GM10847 (cell line): ENCODE measurements around the gene GRPR.

Source experiments
- POLR2A ChIP-seq: IDR thresholded peaks from 2 replicates; pipeline ENCODE4 v1.6.1; 2011; ENCODE audit not compliant: insufficient read length; ENCODE audit errors: extremely low read depth

GRPR gene

DNA sequence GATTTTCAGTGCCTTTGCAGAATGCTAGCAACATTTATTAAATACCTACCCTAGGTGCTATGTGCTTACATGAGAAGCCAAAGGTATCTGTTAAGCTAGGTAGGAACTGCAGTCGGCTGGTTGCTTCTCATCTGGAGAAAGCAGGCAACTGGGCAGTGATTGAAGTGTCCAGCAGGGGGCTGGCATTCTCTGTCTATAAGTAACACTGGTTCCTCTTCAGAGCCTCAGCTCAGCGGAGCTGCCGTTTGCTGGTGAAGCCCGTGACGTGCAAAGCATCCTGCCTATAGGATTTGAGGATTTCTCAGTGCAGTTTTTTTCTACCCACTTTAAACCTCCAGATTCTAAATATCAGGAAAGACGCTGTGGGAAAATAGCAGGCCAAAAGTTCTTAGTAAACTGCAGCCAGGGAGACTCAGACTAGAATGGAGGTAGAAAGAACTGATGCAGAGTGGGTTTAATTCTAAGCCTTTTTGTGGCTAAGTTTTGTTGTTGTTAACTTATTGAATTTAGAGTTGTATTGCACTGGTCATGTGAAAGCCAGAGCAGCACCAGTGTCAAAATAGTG lies at the start of gene GRPR:
Gene GRPR (plus strand): TSS at position 344 of the 565 bp plus-strand sequence. CDS start 389 bp downstream, outside the sequence.
- no peak for TF ChIP-seq POLR2A

DNA sequence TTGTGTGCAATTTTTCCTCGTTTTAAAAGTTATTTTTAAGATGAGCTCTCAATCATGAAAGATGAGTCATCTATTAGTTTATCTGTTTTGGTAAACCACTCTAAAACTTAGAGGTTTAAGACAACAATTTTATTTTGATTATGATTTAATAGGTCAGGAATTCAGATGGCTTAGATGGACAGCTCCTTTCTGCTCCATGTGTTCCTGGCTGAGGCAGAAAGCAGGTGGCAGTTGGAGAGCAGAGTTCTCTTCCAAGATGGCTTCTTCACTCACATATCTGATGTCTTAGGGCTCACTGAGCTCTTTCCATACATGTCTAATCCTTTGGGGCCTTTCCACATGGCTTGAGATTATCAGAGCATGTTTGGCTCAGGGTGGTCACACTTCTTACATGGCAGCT lies 48.3 kb upstream of the GRPR start:
- no peak for TF ChIP-seq POLR2A

DNA sequence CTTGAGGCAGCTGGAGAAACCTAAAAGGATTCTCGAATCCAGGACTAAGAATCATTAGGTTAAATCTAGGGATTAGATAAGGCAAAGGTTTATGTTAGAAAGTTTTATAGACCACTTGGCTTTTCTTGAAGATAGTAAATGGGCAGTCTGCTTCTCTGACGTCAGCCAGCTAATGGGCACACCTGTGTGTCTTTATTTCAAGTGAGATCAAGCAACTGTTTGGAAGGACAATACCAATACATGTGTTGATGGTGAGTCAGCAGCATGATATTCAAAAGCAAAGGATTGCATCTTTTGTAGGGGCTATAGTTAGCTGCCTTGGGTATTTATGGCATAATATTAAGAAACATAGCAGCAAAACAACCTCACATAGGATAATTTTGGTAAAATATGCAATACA lies 46.5 kb upstream of the GRPR start:
- no peak for TF ChIP-seq POLR2A

DNA sequence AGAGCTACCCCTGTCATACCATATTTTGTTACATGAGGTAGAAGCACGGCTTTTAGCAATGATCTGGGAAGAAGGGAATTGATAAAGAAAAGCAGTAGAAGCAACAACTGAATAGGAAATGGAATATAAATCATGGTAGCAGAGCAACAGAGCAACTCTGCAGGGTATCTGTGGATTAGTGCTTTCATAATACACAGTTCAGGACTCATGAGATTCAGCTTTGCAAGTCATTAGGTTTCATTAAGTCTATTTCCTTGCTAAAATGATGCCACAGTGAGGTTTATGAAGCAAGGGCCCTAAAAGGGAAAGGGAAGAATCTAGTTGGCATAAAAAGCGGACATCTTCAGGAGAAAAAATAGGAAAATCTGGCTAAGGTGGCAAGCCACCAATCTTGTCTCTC lies 45.6 kb upstream of the GRPR start:
- no peak for TF ChIP-seq POLR2A

DNA sequence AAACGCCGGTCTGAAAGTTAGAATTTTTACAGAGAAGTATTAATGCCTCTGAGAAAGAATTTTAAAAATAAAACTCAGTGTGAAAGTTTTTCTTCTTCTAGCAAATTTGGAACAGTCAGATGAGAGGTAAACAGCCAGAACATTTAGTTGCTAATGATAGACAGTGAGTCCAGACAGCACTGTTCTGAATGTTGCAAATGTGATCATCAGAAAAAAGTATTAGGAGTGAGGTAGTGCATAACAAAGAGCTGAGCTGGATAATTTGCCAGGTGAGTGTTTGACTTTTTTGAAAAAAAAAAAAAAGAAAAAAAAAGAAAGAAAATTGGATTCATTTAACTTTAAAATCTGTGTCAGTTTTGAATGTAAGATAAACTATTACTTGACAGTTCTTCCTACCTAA lies 42.0 kb upstream of the GRPR start:
- no peak for TF ChIP-seq POLR2A

DNA sequence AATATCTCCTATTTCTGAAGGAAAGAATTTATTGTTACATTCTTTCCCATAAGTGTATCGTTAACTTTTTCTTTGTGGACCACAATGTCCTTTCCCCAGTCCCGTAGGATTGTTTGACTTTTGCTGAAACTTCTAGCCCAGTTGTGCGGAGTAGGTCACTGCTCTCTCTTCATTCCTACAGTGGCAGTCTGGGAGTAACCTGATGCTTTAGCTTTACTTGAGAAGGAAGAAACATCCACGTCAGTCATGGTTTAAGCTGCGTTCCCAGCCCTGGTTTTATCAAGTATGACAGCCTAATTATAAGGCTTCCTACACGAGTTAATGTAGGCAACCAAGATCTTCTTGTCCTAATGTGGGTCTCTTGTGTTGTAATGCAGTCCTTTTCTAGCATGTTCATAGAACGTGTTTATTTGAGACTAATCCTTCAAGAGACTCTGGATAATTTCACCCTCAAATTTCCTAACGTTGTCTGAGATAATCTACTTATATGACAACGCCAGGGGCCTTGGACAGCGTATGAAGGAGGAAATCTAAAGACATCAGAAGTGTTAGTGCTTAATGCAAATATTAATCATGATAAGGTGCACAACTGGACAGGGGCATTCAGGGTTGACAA lies 40.8 kb upstream of the GRPR start:
- TF ChIP-seq POLR2A = no peak

DNA sequence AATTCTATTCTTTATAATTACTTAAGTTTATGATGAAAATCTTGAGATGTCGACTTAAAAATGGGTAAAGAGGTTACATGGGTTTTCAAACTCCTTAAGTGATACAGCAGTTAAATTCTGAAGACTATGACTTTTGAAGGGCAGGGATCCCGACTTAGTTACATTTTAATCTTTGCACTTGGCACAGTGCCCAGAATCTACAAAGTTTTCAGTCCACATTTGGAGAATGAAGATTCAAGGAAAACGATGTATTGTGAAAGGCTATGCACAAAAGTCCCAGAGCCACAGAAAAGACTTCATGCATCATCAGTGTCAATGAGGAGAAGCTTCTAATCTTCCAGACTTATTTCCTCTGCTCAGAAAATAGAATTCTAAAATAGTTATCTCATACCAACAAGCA lies 36.3 kb upstream of the GRPR start:
- TF ChIP-seq POLR2A = no peak

DNA sequence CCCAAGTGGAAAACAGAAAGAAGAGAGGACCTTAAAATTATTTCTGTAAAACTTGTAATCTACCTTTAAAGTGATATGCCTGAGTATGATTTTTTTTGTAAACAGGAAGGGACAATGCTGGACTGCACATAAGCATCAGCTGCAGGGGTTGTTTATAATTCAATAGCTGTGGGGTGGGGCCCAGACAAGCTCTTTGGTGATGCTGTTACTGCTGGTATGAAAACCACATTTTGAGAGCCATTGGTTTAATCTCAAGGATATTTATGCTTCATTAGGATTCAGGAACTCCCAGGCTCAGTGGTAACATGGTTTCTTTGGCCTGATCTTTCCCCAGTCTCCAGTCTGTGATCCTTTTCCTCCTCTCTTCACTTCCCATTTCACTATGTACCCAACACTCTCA lies 34.3 kb upstream of the GRPR start:
- TF ChIP-seq POLR2A = no peak

DNA sequence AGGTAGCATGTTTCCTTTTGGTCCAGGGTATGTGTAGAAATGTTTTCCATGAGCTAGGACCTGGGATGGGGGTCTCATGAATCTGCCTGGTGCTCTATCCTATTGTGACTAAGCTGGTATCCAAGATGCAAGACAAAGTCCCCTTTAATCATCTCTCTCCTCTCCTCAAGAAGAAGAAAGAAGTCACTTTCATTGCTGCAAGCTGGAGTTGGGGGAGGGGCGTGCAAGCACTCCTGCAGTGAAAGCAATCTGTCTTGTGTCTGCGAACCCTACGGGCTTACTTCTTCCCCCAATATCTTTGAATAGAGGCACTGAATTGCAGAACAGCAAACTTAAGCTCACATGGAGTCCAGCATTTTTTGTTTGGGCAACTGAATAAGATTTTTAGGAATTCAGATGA lies 27.2 kb upstream of the GRPR start:
- no peak for TF ChIP-seq POLR2A

DNA sequence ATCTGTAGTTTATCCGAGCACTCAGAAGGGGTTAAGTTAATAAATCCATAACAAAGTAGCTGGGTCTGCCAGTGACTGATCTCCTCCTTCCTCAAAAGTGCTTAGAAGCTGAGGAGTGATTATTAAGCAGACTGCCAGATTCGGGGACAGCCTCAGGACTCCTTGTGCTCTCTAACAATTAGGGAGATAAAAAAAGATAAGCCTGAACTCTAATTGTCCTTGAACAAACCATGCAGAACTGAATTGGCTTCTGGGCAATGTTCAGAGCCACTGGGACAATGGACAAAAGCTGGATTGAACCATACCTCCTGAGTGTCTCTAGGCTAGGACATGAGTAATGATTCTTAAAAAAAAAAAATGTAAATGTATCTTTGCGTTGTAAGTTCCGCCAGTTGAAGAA lies 22.7 kb upstream of the GRPR start:
- TF ChIP-seq POLR2A = no peak

DNA sequence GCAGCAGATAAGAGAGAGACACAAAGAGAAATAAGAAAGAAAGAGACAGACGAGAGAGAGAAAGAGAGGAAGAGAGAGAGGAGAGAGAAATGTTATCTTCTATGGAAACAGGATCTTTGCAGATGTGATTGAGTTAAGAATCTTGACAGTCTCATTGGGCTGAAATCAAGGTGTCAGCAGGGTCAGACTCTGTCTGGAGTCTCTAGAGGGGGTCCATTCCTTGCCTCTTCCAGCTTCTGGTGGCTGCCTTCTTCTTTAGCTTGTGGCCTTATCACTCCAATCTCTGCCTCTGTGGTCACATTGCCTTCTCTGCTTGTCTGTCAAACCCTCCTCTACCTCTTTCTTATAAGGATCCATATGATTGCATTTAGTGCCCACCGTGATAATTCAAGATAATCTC lies 21.8 kb upstream of the GRPR start:
- TF ChIP-seq POLR2A = no peak

DNA sequence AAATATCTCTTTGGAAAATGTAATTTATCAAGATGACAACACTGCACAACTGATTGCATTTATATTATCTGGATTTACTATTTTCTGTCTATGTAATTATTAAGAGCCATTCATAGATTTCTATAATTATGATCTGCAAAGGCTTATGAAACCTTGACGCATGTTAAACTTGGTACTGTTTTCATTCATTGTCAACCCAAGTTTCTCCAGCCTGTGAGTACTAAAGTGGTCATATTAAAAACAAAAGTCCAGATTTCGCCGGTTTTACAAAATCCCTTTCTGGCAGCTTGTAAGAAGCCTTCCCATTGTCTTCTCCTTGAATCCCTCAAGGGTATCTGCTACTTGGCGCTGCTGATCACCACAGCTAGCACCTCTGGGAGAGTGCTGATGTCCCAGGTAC lies 19.7 kb upstream of the GRPR start:
- TF ChIP-seq POLR2A = no peak

DNA sequence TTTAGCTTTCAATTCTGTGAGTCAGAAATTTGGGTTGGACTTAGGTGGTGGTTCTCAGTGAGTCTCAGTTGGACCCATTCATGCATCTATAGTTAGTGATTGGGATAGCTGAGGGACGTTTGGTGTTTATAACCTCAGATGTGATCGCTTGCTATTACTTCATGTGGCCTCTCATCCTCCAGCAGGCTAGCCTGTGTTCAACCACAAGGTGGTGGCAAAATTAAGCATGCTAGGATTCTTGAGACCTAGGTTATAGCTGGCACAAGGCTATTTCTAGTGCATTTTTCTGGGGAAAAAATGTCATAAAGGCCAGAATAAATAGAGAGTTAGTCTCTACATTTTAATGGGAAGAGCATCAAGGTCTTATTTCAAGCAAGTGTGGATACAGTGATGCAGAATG lies 10.9 kb upstream of the GRPR start:
- no peak for TF ChIP-seq POLR2A

DNA sequence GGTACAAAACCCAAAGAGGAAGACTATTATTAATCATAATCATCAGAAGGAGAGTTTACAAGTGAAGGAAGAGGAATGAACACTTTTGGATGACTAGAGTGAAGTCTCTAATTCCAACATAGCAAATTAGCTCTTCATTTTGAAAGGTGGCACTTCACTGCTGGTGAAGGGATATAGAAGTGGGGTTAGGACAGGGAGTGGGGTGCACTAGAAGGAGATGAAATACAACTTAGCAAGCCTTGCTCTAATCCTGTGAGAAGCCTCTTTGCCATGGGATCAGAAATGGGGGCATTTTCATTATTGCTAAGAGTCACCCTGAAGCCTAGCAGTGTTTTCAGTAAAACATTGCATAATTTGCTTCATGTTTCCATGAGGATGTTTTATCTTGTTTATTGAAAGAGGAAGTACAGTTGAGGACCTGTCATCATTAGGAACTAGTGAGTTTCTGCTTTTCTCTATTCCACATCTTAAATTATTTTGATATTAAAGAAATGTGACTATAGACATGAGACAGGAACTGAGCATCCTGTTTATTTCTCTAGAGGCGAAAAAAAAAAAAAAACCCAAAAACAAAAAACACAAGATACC lies 9.3 kb upstream of the GRPR start:
- no peak for TF ChIP-seq POLR2A

DNA sequence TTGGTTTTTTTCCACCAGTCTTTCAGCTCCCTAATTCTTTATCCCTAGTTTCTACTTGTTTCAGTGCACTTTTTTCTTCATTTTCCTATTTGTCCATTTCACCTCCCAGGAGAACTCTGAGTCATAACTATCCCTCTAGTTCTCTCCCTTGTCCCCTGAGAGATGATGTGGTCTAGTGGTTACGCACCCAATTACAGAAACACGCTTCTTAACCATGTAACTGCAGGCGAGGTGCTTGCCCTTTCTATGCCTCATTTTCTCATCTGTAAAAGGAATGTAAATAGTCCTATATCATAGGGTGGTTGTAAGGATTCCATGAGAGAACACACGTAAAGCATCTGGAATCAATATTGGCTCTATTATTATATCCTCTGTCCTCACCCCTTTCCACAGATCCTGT lies 8.8 kb upstream of the GRPR start:
- no peak for TF ChIP-seq POLR2A

DNA sequence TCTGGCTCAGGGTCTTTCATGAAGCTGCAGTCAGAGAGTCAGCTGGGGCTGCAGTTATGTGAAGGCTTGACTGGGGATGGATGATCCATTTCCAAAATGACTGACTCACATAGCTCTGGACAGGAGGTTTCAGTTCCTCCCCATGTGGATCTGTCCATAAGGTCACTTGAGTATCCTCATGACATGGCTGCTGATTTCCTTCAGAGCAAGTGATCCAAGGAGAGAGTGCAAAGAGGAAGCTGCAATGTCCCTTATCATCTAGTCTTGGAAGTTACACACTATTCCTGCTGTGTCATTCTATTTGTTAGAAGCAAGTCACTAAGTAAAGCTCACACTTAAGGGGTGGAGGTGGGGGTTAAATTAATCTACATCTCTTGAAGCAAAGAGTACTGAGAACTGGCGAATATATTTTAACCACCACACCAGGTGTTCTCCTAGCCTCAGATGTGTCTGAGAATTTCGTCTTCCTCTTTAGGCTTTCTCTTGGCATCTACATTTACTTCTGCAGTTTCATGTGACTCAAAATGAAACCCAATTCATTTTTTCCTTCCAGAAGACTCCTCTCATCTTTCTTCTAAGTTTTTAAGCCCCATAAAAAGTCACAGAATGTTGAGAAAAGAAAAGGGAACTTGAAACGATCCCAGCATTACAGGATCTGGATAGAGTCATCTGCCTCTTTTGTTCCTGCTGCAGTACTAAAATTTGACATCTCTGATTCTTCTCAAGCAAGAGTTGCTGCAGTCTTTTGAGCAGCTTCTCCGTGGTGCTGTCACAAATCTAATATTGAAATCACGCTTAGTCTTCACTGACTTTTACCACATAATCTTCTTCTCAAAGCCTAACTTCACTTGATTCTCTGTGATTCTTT lies 3.8 kb upstream of the GRPR start:
- no peak for TF ChIP-seq POLR2A
